ENCODE results near the gene C12orf76.
"Not testable (repeated sequence)": the region's sequence is repeated elsewhere in the genome, so short reads cannot be mapped to it uniquely, and the experiment has no call there.

Gene C12orf76

GRCh38 chr12:110020956-110021355, 27.4 kb downstream of the C12orf76 start:
- no peak for DNase-seq

- no peak for DNase-seq
Observed at GRCh38 chr12:110015132-110015531, 33.2 kb downstream of the C12orf76 start.

GRCh38 chr12:110012659-110013058, 35.7 kb downstream of the C12orf76 start:
- no peak for DNase-seq

- no peak for DNase-seq
Observed at GRCh38 chr12:110012137-110012536, 36.2 kb downstream of the C12orf76 start.

GRCh38 chr12:110010853-110011723, 37.2 kb downstream of the C12orf76 start:
- DNase-seq: no peak

GRCh38 chr12:110008681-110009398, 39.5 kb downstream of the C12orf76 start:
- DNase-seq: not testable (repeated sequence)

- no peak for DNase-seq
Observed at GRCh38 chr12:110007881-110008280, 40.4 kb downstream of the C12orf76 start.

GRCh38 chr12:110006115-110006514, 42.2 kb downstream of the C12orf76 start:
- no peak for DNase-seq

- DNase-seq: no peak
Observed at GRCh38 chr12:110005319-110005973, 42.9 kb downstream of the C12orf76 start.

GRCh38 chr12:110004598-110004997, 43.7 kb downstream of the C12orf76 start:
- DNase-seq: no peak

GRCh38 chr12:110002676-110003515, 45.4 kb downstream of the C12orf76 start:
- no peak for DNase-seq

- DNase-seq: no peak
Observed at GRCh38 chr12:110001596-110001995, 46.7 kb downstream of the C12orf76 start.

- no peak for DNase-seq
Observed at GRCh38 chr12:109999983-110000505, 48.3 kb downstream of the C12orf76 start.

- DNase-seq: no peak
Observed at GRCh38 chr12:109999649-109999971, 48.7 kb downstream of the C12orf76 start.

- peak; percentile 80 for DNase-seq
Observed at GRCh38 chr12:109998904-109999648, 49.2 kb downstream of the C12orf76 start, which contains the start of gene ANKRD13A. ANKRD13A (plus strand) TSS chr12:109999430; CDS start chr12:109999689, 259 bp downstream.

- DNase-seq: no peak
Observed at GRCh38 chr12:109998241-109998903, 50.0 kb downstream of the C12orf76 start.

- no peak for DNase-seq
Observed at GRCh38 chr12:109997393-109997792, 50.9 kb downstream of the C12orf76 start.

GRCh38 chr12:109996483-109996853, 51.9 kb downstream of the C12orf76 start:
- no peak for DNase-seq

GRCh38 chr12:109995686-109996482, 52.4 kb downstream of the C12orf76 start, which contains the start of gene GIT2:
GIT2 (minus strand) TSS chr12:109996368; CDS start chr12:109996224, 144 bp downstream.
- DNase-seq: peak; percentile 90

GRCh38 chr12:109995361-109995685, 53.0 kb downstream of the C12orf76 start:
- no peak for DNase-seq

Measured in activated CD4-positive, alpha-beta T cell treated with anti-CD3 and anti-CD28 coated beads for 1 hour (primary cell).